Stimulated activated CD8-positive, alpha-beta memory T cell treated with anti-CD3 and anti-CD28 coated beads, Interleukin-12 subunit alpha, Interleukin-12 subunit beta, amount 100 ng/mL, for 24 hours (primary cell): ENCODE measurements around the gene CCDC88C.

Experiments
- DNase-seq: peaks from one replicate; pipeline ENCODE4 v3.0.0-alpha.2; 2020; ENCODE audit errors: extremely low read depth

Gene CCDC88C

GRCh38 chr14:91293281-91293680, 124.3 kb downstream of the CCDC88C start:
- DNase-seq, result no peak

DNA sequence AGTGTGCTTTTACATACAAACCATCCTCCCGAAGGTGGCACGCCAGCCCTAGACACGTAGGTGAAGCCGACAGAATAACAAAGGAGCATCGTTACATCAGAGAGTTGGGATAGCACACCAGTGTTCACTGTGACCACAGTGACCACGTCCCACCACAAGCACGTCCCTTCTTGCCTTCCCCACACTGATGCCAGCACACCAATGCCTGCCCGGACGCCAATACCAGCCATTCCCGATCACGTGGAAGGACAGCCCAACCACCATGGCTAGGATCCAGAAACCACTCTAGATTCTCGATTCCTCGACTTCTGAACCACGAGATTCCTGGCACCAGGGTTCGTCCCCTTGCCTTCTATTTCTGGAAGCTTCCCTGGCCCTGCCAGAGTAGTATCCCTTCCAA, 125.1 kb downstream of the CCDC88C start:
- DNase-seq, result no peak

- DNase-seq, result no peak
Measured at GRCh38 chr14:91291786-91292405, 125.7 kb downstream of the CCDC88C start.

DNA sequence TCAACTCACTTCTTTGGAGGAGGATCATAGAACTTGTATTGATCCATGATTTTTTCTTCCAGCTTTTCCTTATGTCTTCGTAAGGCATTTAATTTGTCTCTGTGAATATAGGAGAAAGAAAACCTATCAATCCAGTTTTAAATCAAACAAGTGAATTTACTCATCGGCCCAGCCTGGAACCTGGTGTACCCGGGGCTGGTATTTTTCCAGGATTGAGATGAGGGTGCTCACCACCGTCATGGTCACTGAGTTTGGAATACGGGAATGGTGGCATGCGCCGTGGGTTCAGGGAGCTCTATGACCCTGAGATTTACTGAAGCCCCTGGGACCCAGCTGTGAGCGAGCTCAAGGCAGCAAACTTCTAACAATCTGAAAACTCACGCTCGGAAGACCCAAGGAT, 126.6 kb downstream of the CCDC88C start:
- no peak for DNase-seq

GRCh38 chr14:91289464-91289863, 128.2 kb downstream of the CCDC88C start:
- DNase-seq, result no peak

- no peak for DNase-seq
Measured at GRCh38 chr14:91288876-91289275, 128.7 kb downstream of the CCDC88C start.

GRCh38 chr14:91286530-91286937, 131.1 kb downstream of the CCDC88C start:
- peak; percentile 42 for DNase-seq

DNA sequence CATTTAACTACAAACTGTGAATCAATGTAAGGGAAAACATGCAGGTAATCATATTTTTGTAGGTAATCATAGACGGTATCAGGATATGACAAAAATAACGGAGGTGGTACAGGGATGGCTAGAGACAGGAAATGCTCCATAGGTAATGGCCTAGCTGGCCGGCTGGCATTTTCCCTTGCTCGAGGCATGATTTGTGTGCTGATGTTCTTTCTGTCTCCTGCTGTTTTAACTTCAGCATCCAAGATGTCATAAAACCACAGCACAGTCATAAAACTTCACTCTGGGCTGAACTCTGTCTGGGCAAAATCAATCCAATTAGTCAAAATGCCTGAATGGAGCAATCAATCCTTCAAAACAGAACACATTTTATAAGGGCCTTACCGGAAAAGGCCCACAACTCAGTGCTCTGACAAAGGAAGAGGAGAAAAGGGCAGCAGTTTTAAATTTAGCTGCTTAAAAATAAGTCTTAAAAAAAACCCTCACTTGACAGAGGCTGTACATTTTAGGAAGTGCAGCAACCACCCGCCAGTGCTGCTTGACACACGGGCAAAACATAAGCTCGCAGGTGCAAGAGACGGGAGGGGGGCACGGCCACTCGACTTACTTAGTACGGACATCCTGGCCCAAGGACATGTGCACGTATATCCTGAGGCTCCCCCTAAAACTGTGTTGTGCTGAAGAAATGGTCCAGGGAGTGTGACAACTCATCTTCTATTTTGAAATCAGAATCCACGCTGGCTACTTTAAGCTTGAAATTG, 132.7 kb downstream of the CCDC88C start:
- no peak for DNase-seq

DNA sequence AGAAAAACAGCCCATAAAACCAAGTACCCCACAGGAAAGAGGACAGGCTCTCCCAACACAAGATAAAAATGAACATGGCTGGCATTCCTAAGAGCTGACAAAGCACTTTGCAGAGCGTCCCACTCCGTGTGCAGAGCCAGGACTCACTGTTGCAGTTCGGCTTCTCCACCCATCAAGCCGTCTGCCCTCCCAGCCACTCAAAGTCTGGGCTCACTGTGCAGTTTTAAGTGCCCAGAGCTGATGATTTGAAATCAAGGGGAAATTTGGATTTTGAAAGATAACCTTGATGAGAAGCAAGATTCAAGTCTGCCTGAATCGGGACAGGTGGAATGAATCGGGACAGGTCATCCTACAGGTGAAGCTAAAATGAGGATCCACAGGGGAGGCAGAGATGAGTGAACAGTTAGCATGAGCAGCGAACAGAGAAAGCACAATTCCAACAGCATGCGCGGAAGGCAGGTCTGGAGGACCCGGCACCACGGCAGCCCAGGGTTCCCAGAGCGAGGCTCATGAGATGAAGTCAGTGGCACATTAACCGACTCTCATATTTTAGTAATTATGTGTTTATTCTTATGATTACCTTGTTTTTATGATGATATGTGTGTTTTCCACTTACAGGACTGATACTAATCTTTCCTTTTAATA, 133.4 kb downstream of the CCDC88C start:
- no peak for DNase-seq

DNA sequence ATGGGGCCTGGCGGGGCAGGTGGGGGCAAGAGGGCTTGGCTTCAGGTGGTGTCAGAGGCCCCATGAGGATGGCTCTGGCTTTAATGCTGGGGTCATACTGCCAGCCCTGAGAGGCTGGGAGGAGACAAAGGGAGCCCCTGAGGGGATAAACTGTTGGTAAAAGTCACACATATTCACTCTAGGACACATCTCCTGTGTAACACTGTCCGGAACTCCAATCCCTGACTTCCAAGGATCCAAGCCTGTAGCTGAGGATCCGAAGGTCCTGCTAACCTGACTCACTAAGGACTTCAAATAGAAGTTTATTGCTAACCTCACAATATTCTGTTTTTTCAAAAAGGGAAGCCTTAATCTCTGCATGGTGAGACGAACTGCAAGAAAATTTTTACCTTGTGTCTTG, 134.0 kb downstream of the CCDC88C start:
- no peak for DNase-seq

DNA sequence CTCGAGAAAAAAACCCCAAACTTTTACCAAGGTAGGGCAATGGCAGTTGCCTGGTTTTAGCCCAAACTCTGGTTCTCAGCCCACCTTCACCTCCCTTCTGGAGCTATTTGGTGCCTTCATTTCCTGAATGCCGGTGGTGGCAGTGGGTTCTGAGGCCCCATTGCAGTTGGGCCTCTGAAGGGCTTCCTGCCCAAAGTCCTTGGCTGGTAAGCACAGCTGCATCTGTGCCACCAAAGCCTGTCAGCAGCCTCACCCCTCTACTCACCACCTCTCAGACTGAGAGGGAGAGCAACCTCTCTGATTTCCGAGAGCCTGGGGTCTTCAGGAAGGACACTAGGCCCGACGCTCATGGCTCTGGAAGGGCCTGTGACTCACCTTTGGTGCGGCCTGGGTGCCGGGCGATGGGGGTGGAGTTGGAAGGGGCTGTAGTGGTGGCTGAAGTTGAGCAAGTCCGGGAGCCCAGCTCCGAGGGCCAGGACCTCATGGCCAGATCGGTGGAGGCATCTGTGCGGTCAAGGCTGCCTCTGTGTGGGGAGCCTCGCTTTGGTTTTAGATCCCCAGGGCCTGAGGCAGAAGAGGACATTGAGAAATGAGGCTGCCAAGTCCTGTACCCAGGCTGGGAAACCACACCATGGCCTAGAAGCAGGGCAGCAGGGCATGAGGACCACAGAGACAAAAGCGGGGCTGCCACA, 134.5 kb downstream of the CCDC88C start:
- DNase-seq, result no peak

DNA sequence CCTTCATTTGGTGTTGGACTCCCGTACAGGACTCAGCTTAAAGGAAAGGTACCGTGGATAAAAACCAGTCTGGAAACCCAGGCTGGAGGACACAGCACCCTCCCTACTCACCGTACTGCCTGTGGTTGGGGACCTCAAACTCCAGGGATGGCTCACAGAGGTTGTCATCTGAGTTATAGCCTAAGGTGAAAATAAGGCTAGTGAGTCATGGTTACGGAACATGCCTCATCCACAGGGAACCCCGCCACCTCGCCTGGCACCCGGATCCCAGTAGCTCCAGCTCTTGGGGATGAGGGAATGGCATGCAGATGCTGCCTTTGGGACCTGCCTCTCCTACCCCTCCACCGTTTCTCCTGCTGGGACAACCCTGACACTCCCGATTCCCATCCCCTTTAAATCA, 136.3 kb downstream of the CCDC88C start:
- no peak for DNase-seq

GRCh38 chr14:91280129-91280528, 137.5 kb downstream of the CCDC88C start:
- no peak for DNase-seq

DNA sequence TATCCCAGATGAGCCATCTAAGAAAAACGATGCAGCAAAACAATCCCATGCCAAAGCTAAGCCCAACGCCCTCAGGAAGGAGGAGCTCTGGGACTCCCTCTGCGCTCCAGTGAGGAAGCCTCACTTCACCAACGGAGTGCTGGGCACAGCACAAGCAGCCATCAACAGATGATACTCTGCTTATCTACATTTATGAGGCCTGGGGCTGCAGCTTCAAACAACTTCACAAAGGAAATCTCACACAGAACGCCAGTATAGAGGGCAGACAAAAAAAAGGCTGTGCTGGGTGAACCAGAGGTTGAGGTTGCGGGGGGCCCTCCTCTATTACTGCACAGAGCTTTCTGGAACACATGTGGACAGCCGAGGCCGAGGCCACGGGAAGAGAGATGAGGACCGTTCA, 138.3 kb downstream of the CCDC88C start:
- no peak for DNase-seq

- DNase-seq, result no peak
Measured at GRCh38 chr14:91278383-91278715, 139.3 kb downstream of the CCDC88C start.

GRCh38 chr14:91277546-91278382, 139.9 kb downstream of the CCDC88C start:
- no peak for DNase-seq

GRCh38 chr14:91274796-91275195, 142.8 kb downstream of the CCDC88C start:
- DNase-seq, result no peak

- no peak for DNase-seq
Measured at GRCh38 chr14:91273885-91274273, 143.7 kb downstream of the CCDC88C start.

GRCh38 chr14:91273273-91273884, 144.2 kb downstream of the CCDC88C start:
- no peak for DNase-seq

- no peak for DNase-seq
Measured at GRCh38 chr14:91272341-91273272, 145.0 kb downstream of the CCDC88C start.
